Vagina (tissue), 2 donors: ENCODE results near the gene SRSF11.

Experiments
- POLR2AphosphoS5 ChIP-seq, 2 donors: sonication (generic); formaldehyde crosslinking; IDR thresholded peaks; one replicate each; pipeline ENCODE4 v1.9.0; 2017; ENCODE audit warnings: antibody characterized with exemption in 2 of 2, mild to moderate bottlenecking in 2 of 2, low read depth in 1 of 2; ENCODE audit not compliant: insufficient read depth in 1 of 2
- TF ChIP-seq, protein P1 (sequence below), 3 experiments: fragments of 450-650 bp in 2 of 3; fragments of 200-600 bp in 1 of 3; sonication (generic) in 1 of 3; IDR thresholded peaks; one replicate each; pipeline ENCODE4 v1.5.1; 2017 to 2019; ENCODE audit warnings: antibody characterized with exemption in 3 of 3, mild to moderate bottlenecking in 2 of 3, moderate library complexity in 2 of 3

- no peak for TF ChIP-seq POLR2AphosphoS5 (IDR thresholded peaks at IDR 0.05; ENCODE audit: insufficient read depth in 1 of 2, low read depth in 1 of 2)
- TF ChIP-seq, protein P1, sequence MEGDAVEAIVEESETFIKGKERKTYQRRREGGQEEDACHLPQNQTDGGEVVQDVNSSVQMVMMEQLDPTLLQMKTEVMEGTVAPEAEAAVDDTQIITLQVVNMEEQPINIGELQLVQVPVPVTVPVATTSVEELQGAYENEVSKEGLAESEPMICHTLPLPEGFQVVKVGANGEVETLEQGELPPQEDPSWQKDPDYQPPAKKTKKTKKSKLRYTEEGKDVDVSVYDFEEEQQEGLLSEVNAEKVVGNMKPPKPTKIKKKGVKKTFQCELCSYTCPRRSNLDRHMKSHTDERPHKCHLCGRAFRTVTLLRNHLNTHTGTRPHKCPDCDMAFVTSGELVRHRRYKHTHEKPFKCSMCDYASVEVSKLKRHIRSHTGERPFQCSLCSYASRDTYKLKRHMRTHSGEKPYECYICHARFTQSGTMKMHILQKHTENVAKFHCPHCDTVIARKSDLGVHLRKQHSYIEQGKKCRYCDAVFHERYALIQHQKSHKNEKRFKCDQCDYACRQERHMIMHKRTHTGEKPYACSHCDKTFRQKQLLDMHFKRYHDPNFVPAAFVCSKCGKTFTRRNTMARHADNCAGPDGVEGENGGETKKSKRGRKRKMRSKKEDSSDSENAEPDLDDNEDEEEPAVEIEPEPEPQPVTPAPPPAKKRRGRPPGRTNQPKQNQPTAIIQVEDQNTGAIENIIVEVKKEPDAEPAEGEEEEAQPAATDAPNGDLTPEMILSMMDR (IDR thresholded peaks at IDR 0.05) = no peak
Observed at GRCh38 chr1:70195342-70195741, 25.8 kb upstream of the SRSF11 start.
